Measurements from ENCODE around the gene COX4I2.

COX4I2 gene

DNA sequence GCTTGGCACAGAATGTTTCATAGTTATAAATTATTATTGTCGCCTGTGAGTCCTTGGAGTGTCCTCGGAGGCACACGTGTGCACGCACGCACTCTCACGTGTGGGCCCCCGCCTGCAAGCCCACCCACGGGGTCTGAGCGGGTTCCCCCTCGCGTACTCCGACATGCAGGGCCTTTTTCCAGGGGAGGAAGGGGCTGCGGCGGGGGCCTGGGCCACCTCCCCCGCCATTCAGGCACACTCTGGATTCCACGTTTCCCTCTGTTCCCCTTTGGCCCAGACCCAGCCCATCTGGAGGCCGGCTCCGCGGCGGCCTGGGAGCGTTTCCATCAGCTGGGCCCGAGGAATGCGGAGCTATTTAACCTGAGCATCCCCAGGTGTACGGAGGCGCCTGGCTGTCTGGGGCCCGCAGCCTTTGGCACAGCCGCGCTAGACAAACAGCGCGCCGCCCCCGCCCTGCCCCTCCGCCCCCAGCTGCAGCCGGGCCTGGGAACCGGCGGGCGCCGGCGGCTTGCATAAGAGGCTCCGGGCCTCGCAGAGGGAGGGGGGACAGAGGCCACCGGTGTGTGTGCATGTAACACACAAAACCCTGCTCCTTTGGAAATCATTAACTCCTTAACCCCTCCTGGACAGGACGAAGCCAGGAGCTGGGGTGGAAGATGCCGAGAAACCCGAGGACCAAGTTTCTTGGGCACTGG is 29.3 kb upstream of the COX4I2 start (continued):
- TF ChIP-seq ZNF18 (tag by site-specific recombination; IDR thresholded peaks at IDR 0.05) (no peak), ZNF585B (tag by site-specific recombination; IDR thresholded peaks at IDR 0.05) (no peak), BCL11B (tag by site-specific recombination; IDR thresholded peaks at IDR 0.05; ENCODE audit: low read depth) (no peak), ZNF362 (tag by site-specific recombination; IDR thresholded peaks at IDR 0.05) (no peak), ZNF2 (tag by site-specific recombination; IDR thresholded peaks at IDR 0.05) (no peak), ZNF433 (tag by site-specific recombination; IDR thresholded peaks at IDR 0.05; ENCODE audit: low read depth) (no peak), PRDM1 (tag by site-specific recombination; IDR thresholded peaks at IDR 0.05) (no peak), ZNF133 (tag by site-specific recombination; IDR thresholded peaks at IDR 0.05) (no peak), SETDB1 (IDR thresholded peaks at IDR 0.05; ENCODE audit: insufficient read length, low read length) (no peak), REPIN1 (tag by site-specific recombination; IDR thresholded peaks at IDR 0.05; ENCODE audit: low read depth) (no peak), ZNF221 (tag by site-specific recombination; IDR thresholded peaks at IDR 0.05; ENCODE audit: borderline replicate concordance) (no peak), ZNF10 (tag by site-specific recombination; IDR thresholded peaks at IDR 0.05) (no peak), KLF1 (tag by site-specific recombination; IDR thresholded peaks at IDR 0.05) (peak; percentile 62), ZNF416 (tag by site-specific recombination; IDR thresholded peaks at IDR 0.05) (no peak), ZNF174 (tag by site-specific recombination; IDR thresholded peaks at IDR 0.05) (no peak), ZNF157 (tag by site-specific recombination; IDR thresholded peaks at IDR 0.05) (no peak), PRDM2 (tag by site-specific recombination; IDR thresholded peaks at IDR 0.05; ENCODE audit: borderline replicate concordance) (no peak), ZBTB6 (tag by site-specific recombination; IDR thresholded peaks at IDR 0.05) (no peak), GFI1B (tag by site-specific recombination; IDR thresholded peaks at IDR 0.05) (no peak), TCF7L2 (IDR thresholded peaks at IDR 0.05; ENCODE audit: borderline replicate concordance, low read depth, low read length) (peak; percentile 81; the same call in 1 of the 2 replicates), ZBTB8A (tag by site-specific recombination; IDR thresholded peaks at IDR 0.05) (no peak), CTCF (tag by site-specific recombination; IDR thresholded peaks at IDR 0.05) (no peak)
- TF ChIP-seq, protein P1, sequence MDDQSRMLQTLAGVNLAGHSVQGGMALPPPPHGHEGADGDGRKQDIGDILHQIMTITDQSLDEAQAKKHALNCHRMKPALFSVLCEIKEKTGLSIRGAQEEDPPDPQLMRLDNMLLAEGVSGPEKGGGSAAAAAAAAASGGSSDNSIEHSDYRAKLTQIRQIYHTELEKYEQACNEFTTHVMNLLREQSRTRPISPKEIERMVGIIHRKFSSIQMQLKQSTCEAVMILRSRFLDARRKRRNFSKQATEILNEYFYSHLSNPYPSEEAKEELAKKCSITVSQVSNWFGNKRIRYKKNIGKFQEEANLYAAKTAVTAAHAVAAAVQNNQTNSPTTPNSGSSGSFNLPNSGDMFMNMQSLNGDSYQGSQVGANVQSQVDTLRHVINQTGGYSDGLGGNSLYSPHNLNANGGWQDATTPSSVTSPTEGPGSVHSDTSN (CRISPR knock-in tag; IDR thresholded peaks at IDR 0.05), result no peak
- TF ChIP-seq, protein P2, sequence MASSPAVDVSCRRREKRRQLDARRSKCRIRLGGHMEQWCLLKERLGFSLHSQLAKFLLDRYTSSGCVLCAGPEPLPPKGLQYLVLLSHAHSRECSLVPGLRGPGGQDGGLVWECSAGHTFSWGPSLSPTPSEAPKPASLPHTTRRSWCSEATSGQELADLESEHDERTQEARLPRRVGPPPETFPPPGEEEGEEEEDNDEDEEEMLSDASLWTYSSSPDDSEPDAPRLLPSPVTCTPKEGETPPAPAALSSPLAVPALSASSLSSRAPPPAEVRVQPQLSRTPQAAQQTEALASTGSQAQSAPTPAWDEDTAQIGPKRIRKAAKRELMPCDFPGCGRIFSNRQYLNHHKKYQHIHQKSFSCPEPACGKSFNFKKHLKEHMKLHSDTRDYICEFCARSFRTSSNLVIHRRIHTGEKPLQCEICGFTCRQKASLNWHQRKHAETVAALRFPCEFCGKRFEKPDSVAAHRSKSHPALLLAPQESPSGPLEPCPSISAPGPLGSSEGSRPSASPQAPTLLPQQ (tag by site-specific recombination; IDR thresholded peaks at IDR 0.05), result no peak
